Measurements from ENCODE around the gene CEP112.

Gene CEP112

GRCh38 chr17:65637786-65638185, 554.1 kb downstream of the CEP112 start:
- no peak for DNase-seq (ENCODE audit: low read depth)

- no peak for DNase-seq (ENCODE audit: low read depth)
Measured at GRCh38 chr17:65634533-65634932, 557.4 kb downstream of the CEP112 start.

- no peak for DNase-seq (ENCODE audit: low read depth)
Measured at GRCh38 chr17:65633988-65634387, 557.9 kb downstream of the CEP112 start.

GRCh38 chr17:65633146-65633881, 558.6 kb downstream of the CEP112 start:
- no peak for DNase-seq (ENCODE audit: low read depth)

GRCh38 chr17:65630502-65630901, 561.4 kb downstream of the CEP112 start:
- no peak for DNase-seq (ENCODE audit: low read depth)

- no peak for DNase-seq (ENCODE audit: low read depth)
Measured at GRCh38 chr17:65629234-65629690, 562.7 kb downstream of the CEP112 start.

GRCh38 chr17:65628644-65629036, 563.3 kb downstream of the CEP112 start:
- DNase-seq (ENCODE audit: low read depth), result no peak

GRCh38 chr17:65627891-65628643, 563.9 kb downstream of the CEP112 start:
- no peak for DNase-seq (ENCODE audit: low read depth)

- DNase-seq (ENCODE audit: low read depth), result no peak
Measured at GRCh38 chr17:65627108-65627507, 564.8 kb downstream of the CEP112 start.

- no peak for DNase-seq (ENCODE audit: low read depth)
Measured at GRCh38 chr17:65626451-65626850, 565.5 kb downstream of the CEP112 start.

GRCh38 chr17:65618516-65618915, 573.4 kb downstream of the CEP112 start:
- DNase-seq (ENCODE audit: low read depth), result no peak

GRCh38 chr17:65617496-65617895, 574.4 kb downstream of the CEP112 start:
- no peak for DNase-seq (ENCODE audit: low read depth)

- DNase-seq (ENCODE audit: low read depth), result no peak
Measured at GRCh38 chr17:65609749-65610148, 582.2 kb downstream of the CEP112 start.

GRCh38 chr17:65609286-65609685, 582.6 kb downstream of the CEP112 start:
- no peak for DNase-seq (ENCODE audit: low read depth)

- no peak for DNase-seq (ENCODE audit: low read depth)
Measured at GRCh38 chr17:65604070-65604469, 587.9 kb downstream of the CEP112 start.

GRCh38 chr17:65601881-65602280, 590.1 kb downstream of the CEP112 start:
- no peak for DNase-seq (ENCODE audit: low read depth)

GRCh38 chr17:65601145-65601544, 590.8 kb downstream of the CEP112 start:
- DNase-seq (ENCODE audit: low read depth), result no peak

- no peak for DNase-seq (ENCODE audit: low read depth)
Measured at GRCh38 chr17:65600518-65600917, 591.4 kb downstream of the CEP112 start.

- DNase-seq (ENCODE audit: low read depth), result no peak
Measured at GRCh38 chr17:65599650-65600049, 592.3 kb downstream of the CEP112 start.

GRCh38 chr17:65598746-65599145, 593.2 kb downstream of the CEP112 start:
- no peak for DNase-seq (ENCODE audit: low read depth)

- DNase-seq (ENCODE audit: low read depth), result no peak
Measured at GRCh38 chr17:65595071-65595656, 596.8 kb downstream of the CEP112 start.

GRCh38 chr17:65593855-65594845, 597.8 kb downstream of the CEP112 start:
- no peak for DNase-seq (ENCODE audit: low read depth)

All from stimulated activated CD8-positive, alpha-beta memory T cell treated with anti-CD3 and anti-CD28 coated beads, Interleukin-12 subunit alpha, Interleukin-12 subunit beta, amount 100 ng/mL, for 1 hour (primary cell).